HG02610 (cell line): ENCODE results near the gene CHD6.

Source experiments
- ATAC-seq: cut with Tn5 transposase; IDR thresholded peaks from one replicate; pipeline ENCODE4 v1.9.1; 2021; ENCODE audit warnings: mild to moderate bottlenecking, moderate library complexity; ENCODE audit not compliant: unreplicated experiment

The CHD6 gene

GRCh38 chr20:41469868-41470267, 148.3 kb downstream of the CHD6 start:
- no peak for ATAC-seq

- no peak for ATAC-seq
These were observed 149.1 kb downstream of the CHD6 start for GRCh38 chr20:41468994-41469600.

- ATAC-seq, result no peak
These were observed 150.5 kb downstream of the CHD6 start for GRCh38 chr20:41467690-41468089.

GRCh38 chr20:41467220-41467619, 151.0 kb downstream of the CHD6 start:
- no peak for ATAC-seq

GRCh38 chr20:41463567-41463966, 154.6 kb downstream of the CHD6 start:
- no peak for ATAC-seq

- peak; percentile 77 for ATAC-seq
These were observed 155.6 kb downstream of the CHD6 start for GRCh38 chr20:41462372-41463161.

GRCh38 chr20:41458761-41459160, 159.4 kb downstream of the CHD6 start:
- ATAC-seq, result no peak

- ATAC-seq, result no peak
These were observed 160.9 kb downstream of the CHD6 start for GRCh38 chr20:41457173-41457857.

- ATAC-seq, result no peak
These were observed 161.8 kb downstream of the CHD6 start for GRCh38 chr20:41456351-41456750.

GRCh38 chr20:41454250-41454649, 163.9 kb downstream of the CHD6 start:
- ATAC-seq, result no peak

GRCh38 chr20:41453010-41453950, 164.9 kb downstream of the CHD6 start:
- no peak for ATAC-seq

GRCh38 chr20:41452226-41452625, 166.0 kb downstream of the CHD6 start:
- ATAC-seq, result no peak

- no peak for ATAC-seq
These were observed 171.2 kb downstream of the CHD6 start for GRCh38 chr20:41447006-41447405.

GRCh38 chr20:41446456-41446855, 171.7 kb downstream of the CHD6 start:
- no peak for ATAC-seq

- no peak for ATAC-seq
These were observed 173.4 kb downstream of the CHD6 start for GRCh38 chr20:41444821-41445220.

- peak; percentile 67 for ATAC-seq
These were observed 174.5 kb downstream of the CHD6 start for GRCh38 chr20:41443691-41444090.

GRCh38 chr20:41440882-41441281, 177.3 kb downstream of the CHD6 start:
- ATAC-seq, result no peak

GRCh38 chr20:41437836-41438235, 180.3 kb downstream of the CHD6 start:
- ATAC-seq, result no peak

GRCh38 chr20:41436679-41437078, 181.5 kb downstream of the CHD6 start:
- no peak for ATAC-seq

- no peak for ATAC-seq
These were observed 185.0 kb downstream of the CHD6 start for GRCh38 chr20:41433203-41433602.

GRCh38 chr20:41432746-41433145, 185.4 kb downstream of the CHD6 start:
- peak; percentile 67 for ATAC-seq
